ENCODE measurements around the gene STK32A.
A peak's percentile ranks its signal among the peaks of the same experiment; 100 is the strongest.

STK32A gene

GRCh38 chr5:147259837-147260236, 25.0 kb downstream of the STK32A start:
- DNase-seq (ENCODE audit: low read depth in 2 of 2) = no peak

- no peak for DNase-seq (ENCODE audit: low read depth in 2 of 2)
These were observed 32.4 kb downstream of the STK32A start for GRCh38 chr5:147267082-147267832.

GRCh38 chr5:147276497-147276896, 41.7 kb downstream of the STK32A start:
- DNase-seq (ENCODE audit: low read depth in 2 of 2) = no peak

GRCh38 chr5:147286296-147286695, 51.5 kb downstream of the STK32A start:
- DNase-seq (ENCODE audit: low read depth in 2 of 2) = no peak

GRCh38 chr5:147287110-147287509, 52.3 kb downstream of the STK32A start:
- DNase-seq (ENCODE audit: low read depth in 2 of 2) = no peak

- no peak for DNase-seq (ENCODE audit: low read depth in 2 of 2)
These were observed 55.4 kb downstream of the STK32A start for GRCh38 chr5:147290261-147290660.

- DNase-seq (ENCODE audit: low read depth in 2 of 2) = no peak
These were observed 68.4 kb downstream of the STK32A start for GRCh38 chr5:147303251-147303650.

GRCh38 chr5:147303976-147304375, 69.2 kb downstream of the STK32A start:
- DNase-seq (ENCODE audit: low read depth in 2 of 2) = peak; percentile 1 to 7

- DNase-seq (ENCODE audit: low read depth in 2 of 2) = no peak
These were observed 70.3 kb downstream of the STK32A start for GRCh38 chr5:147305147-147305546.

GRCh38 chr5:147306351-147306750, 71.5 kb downstream of the STK32A start:
- DNase-seq (ENCODE audit: low read depth in 2 of 2) = no peak

GRCh38 chr5:147307170-147307569, 72.3 kb downstream of the STK32A start:
- DNase-seq (ENCODE audit: low read depth in 2 of 2) = no peak

- no peak for DNase-seq (ENCODE audit: low read depth in 2 of 2)
These were observed 74.8 kb downstream of the STK32A start for GRCh38 chr5:147309621-147310020.

GRCh38 chr5:147310059-147310704, 75.4 kb downstream of the STK32A start:
- DNase-seq (ENCODE audit: low read depth in 2 of 2) = no peak

- no peak for DNase-seq (ENCODE audit: low read depth in 2 of 2)
These were observed 83.3 kb downstream of the STK32A start for GRCh38 chr5:147317978-147318684.

GRCh38 chr5:147321569-147321968, 86.7 kb downstream of the STK32A start:
- DNase-seq (ENCODE audit: low read depth in 2 of 2) = no peak

- no peak for DNase-seq (ENCODE audit: low read depth in 2 of 2)
These were observed 92.6 kb downstream of the STK32A start for GRCh38 chr5:147327421-147327820.

- DNase-seq (ENCODE audit: low read depth in 2 of 2) = no peak
These were observed 93.1 kb downstream of the STK32A start for GRCh38 chr5:147327905-147328304.

- DNase-seq (ENCODE audit: low read depth in 2 of 2) = no peak
These were observed 97.8 kb downstream of the STK32A start for GRCh38 chr5:147332658-147333057.

- no peak for DNase-seq (ENCODE audit: low read depth in 2 of 2)
These were observed 102.0 kb downstream of the STK32A start for GRCh38 chr5:147336876-147337275.

GRCh38 chr5:147339313-147339712, 104.5 kb downstream of the STK32A start:
- no peak for DNase-seq (ENCODE audit: low read depth in 2 of 2)

GRCh38 chr5:147340941-147341340, 106.1 kb downstream of the STK32A start:
- no peak for DNase-seq (ENCODE audit: low read depth in 2 of 2)

- DNase-seq (ENCODE audit: low read depth in 2 of 2) = no peak
These were observed 106.5 kb downstream of the STK32A start for GRCh38 chr5:147341345-147341744.

GRCh38 chr5:147344861-147345260, 110.0 kb downstream of the STK32A start:
- DNase-seq (ENCODE audit: low read depth in 2 of 2) = no peak

Data from fibroblast of skin of left biceps (primary cell).